GM23338 (cell line): ENCODE measurements around the gene FREM3.

Experiments used
- CREB1 ChIP-seq: fragments of 250-450 bp; sonication (Bioruptor Pico); IDR thresholded peaks from 2 replicates; pipeline ENCODE4 v1.5.0; 2020; ENCODE audit warnings: low read depth, mild to moderate bottlenecking, moderate library complexity
- CTCF ChIP-seq, 2 experiments: fragments of 200-600 bp in 1 of 2; sonication (generic) in 1 of 2; conservative IDR thresholded peaks; 2 replicates each; pipeline versions ENCODE4 v1.5.1 to v1.6.1; 2016 to 2017; ENCODE audit warnings: antibody characterized with exemption in 2 of 2, low read depth in 2 of 2, mild to moderate bottlenecking in 2 of 2, moderate library complexity in 1 of 2
- ETS1 ChIP-seq: IDR thresholded peaks from 2 replicates; pipeline ENCODE4 v1.6.1; 2016; ENCODE audit warnings: antibody characterized with exemption
- EZH2 ChIP-seq: fragments of 200-600 bp; sonication (generic); IDR thresholded peaks from one replicate; pipeline ENCODE4 v1.8.0; 2017; ENCODE audit warnings: antibody characterized with exemption, mild to moderate bottlenecking, low read depth; ENCODE audit not compliant: unreplicated experiment
- EZH2phosphoT487 ChIP-seq: fragments of 200-600 bp; sonication (generic); IDR thresholded peaks from one replicate; pipeline ENCODE4 v1.8.1; 2018; ENCODE audit warnings: antibody characterized with exemption; ENCODE audit not compliant: unreplicated experiment
- JUNB ChIP-seq: IDR thresholded peaks from one replicate; pipeline ENCODE4 v1.6.1; 2016; ENCODE audit warnings: antibody characterized with exemption; ENCODE audit not compliant: unreplicated experiment
- NANOG ChIP-seq: IDR thresholded peaks from 2 replicates; pipeline ENCODE4 v1.6.1; 2016; ENCODE audit warnings: antibody characterized with exemption, borderline replicate concordance
- POLR2AphosphoS5 ChIP-seq: IDR thresholded peaks from 2 replicates; pipeline ENCODE4 v1.6.1; 2016; ENCODE audit warnings: antibody characterized with exemption, low read depth
- REST ChIP-seq: IDR thresholded peaks from one replicate; pipeline ENCODE4 v1.6.1; 2018; ENCODE audit warnings: antibody characterized with exemption; ENCODE audit not compliant: unreplicated experiment
- STAT1 ChIP-seq: IDR thresholded peaks from one replicate; pipeline ENCODE4 v1.6.1; 2016; ENCODE audit warnings: antibody characterized with exemption; ENCODE audit not compliant: unreplicated experiment
- ZNF114 ChIP-seq: fragments of 250-450 bp; sonication (Bioruptor Pico); IDR thresholded peaks from 2 replicates; pipeline ENCODE4 v1.5.0; 2020; ENCODE audit warnings: mild to moderate bottlenecking, moderate library complexity
- ZNF331 ChIP-seq: fragments of 250-450 bp; sonication (Bioruptor Pico); IDR thresholded peaks from 2 replicates; pipeline ENCODE4 v1.5.0; 2020; ENCODE audit warnings: low read depth, mild to moderate bottlenecking, moderate library complexity

GRCh38 chr4:143641361-143641760, 59.1 kb downstream of the FREM3 start:
- TF ChIP-seq ZNF114: no peak
- TF ChIP-seq CTCF (conservative IDR thresholded peaks at IDR 0.05; ENCODE audit: low read depth in 2 of 2): no peak
- TF ChIP-seq EZH2: no peak
- TF ChIP-seq POLR2AphosphoS5: no peak
- no peak for TF ChIP-seq JUNB
- TF ChIP-seq EZH2phosphoT487: no peak
- TF ChIP-seq ZNF331 (CRISPR knock-in tag): no peak
- TF ChIP-seq STAT1: no peak
- TF ChIP-seq CREB1 (CRISPR knock-in tag): no peak
- TF ChIP-seq ETS1: no peak
- TF ChIP-seq REST: no peak
- TF ChIP-seq NANOG: no peak
